GM21576 (cell line): ENCODE data around the gene FAM72B.
"Not testable (repeated sequence)": the region's sequence is repeated elsewhere in the genome, so short reads cannot be mapped to it uniquely, and the experiment has no call there.

ENCODE experiments used
- ATAC-seq: cut with Tn5 transposase; IDR thresholded peaks from one replicate; pipeline ENCODE4 v1.9.1; 2021; ENCODE audit warnings: mild to moderate bottlenecking, moderate library complexity; ENCODE audit not compliant: unreplicated experiment

FAM72B gene

DNA sequence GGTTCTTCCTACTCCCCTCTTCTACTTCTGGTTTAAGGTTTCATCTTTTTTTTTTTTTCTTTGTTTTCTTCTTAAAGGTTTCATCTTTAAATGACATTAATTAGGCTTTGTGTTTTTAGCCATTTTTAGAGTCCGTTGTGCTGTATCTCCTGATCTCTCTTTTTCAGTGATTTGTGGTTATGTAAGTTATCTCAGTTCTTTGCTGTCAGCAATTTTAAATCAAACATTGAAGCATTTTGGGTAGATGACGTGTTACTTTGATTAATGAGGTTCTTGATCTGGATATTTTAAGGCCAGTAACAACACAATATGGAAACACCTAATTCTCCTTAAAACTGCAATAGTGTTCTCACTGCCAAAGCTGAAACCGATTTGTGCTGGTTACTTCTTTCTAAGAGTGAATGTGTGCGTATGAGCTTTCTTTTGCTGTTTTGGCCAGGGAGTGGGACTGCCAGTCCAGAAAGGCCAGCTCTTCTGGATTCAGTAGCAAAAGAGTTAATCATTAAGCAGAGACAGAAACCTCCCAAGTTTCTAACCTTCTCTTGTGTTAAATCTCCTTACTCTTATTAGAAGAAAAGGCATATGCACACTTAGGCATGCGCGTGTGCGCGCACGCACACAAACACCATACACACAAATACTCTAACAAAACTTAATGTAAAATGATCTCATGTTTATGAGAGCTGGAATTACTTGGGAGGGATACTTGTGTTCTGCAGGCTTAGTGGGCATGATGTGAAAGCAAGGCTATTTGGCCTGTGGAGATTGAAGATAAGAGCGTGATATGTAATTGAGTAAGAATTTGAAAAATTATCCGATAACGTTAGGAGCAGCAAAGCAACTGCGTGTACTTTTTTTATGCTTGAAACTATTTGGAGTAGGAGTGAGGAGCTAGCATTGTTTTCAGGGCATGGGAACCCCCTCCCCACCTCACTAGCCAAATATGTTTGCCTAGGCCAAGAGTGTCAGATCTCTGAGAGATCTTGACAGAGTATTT, 17.1 kb upstream of the FAM72B start:
- ATAC-seq = not testable (repeated sequence)

DNA sequence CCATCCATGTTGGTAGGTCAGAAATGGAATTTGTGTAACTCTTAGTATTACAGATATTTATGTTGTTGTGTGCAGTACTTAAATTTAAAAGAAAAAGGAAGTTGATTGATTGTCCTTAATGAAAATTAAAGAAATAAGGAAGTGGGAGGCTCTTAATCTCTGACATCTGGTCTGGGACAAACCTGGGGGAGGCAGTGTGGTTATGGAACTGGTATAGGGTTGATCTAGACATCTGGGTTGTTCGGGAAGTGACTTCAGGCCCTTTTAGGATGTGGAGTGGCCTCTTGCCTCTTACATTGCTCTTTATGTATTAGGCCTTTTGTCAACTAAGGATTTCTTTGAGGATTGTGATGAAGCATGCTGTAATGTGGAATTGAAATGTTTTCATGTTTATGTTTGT, 16.1 kb upstream of the FAM72B start:
- not testable (repeated sequence) for ATAC-seq

DNA sequence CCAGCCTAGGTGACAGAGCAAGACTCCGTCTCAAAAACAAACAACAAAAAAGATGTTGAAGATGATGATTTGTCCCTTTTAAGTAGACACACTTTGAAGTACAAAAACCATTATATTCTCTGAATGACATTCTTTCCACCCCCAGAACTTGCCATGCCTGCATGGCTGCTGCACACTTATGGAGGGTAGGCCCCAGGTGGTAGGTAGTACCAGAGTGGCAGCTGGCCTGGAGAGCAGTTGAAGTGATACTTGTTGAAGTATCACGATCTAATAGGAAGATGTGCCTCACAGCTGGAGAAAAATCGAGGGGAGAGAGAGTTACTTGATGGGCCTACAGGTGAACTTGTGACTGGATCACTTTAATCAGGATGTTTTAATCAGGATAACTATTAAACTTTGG, 15.6 kb upstream of the FAM72B start:
- ATAC-seq = not testable (repeated sequence)

- not testable (repeated sequence) for ATAC-seq
Measured at GRCh38 chr1:121197095-121197882, 13.1 kb upstream of the FAM72B start.

DNA sequence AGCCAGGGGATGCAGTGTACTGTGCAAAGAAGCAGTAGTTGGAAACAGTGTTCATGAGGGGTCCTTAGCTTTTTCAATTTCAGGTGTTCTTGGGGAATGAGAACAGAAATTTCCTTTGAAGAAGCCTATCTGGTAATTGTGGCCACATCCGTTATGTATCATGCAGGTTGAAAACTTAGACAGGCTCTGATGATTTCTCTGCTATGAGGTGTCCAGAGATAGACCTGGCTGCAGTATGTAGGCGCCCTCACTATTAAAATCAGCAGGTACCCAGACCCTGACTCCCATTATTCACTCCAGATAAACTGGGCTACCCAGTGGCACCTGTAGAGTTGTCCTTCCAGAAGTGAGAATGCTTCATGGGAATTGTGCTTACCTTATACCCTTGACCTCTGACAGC, 8.4 kb upstream of the FAM72B start:
- not testable (repeated sequence) for ATAC-seq

DNA sequence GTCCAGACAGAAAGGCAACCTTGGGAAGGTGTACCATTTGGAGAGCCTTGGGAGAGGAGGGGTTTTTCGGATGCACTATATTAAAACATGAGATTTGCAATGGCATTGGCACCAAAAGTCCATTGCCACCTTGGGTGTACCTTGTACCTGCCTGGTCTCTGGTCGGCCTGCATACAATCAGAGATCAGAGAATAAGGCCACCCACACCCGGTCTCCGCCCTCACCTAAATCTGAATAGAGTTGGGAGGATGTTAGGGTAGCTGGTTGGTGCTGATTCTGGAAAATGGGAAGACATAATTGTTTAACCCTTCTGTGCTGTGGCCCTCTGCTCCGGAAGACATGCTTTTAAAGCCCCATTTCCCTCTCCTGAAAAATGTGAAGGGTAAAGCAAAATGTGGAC, 3.8 kb upstream of the FAM72B start:
- not testable (repeated sequence) for ATAC-seq

DNA sequence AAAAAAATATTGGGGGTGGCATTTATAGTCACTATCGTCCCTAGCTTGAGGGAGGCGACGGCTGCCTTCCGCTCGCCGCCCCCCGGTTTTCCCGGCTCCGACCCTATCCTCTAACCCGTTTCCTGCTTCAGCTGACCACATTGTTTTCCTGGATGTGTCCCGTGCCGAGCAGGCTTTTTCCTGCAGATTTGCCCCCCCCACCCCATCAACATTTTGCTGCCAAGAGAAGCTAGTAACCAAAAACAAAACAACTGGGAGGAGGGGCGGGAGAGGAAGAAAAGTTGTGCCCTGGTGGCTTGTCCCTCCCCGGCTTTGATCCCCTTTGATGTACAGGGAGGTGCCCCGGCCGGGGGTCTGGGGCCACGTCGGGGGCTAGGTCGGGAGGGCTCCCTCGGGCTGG, 2.1 kb upstream of the FAM72B start:
- not testable (repeated sequence) for ATAC-seq

DNA sequence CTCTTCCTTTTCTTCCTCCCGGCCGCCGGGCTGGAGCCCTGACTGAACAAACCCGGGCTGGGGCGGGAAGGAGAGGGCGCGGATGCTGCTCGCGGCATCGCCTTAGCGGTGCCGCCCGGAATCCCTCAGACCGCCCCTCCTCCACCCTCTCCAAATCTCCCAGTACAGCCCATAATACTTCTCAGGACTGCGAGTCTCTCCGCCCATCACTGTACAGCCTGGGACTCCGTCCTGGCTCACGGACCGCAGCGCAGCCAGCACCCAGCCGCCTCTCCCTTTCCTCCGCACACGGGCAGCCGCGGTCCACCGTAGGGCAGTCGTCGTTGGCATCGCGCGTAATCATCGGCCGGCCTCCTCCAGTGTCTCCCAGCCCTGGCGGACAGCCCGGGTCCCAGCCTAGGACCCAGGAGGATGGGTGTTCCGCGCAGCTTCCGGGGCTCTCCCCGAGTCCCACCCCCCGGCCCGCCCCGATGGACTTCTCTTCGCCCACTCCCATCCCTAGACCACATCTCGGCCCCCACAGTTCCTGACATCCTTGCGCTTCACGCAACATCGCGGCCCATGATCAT, 1.1 kb upstream of the FAM72B start:
- not testable (repeated sequence) for ATAC-seq

DNA sequence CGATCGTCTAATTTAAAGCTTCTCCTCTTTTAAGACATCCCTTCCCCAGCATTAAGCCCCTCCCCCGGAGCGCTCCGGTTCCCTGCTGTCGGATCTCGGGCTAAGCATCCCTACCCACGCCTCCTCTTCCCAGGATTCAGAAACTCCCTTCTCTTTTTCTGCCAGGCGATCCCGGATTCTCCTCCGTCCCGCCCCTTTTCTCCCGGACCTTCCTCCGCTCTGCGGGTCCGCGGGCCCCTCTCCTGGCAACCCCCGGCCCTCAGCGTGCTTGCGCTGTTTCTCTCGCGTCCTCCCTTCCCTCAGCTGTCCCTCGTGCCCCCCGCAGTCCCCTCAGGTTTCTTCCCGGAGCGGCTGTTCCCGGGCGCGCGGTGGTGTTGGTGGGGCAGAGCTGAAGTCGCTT, 273 bp downstream of the FAM72B start:
- not testable (repeated sequence) for ATAC-seq

DNA sequence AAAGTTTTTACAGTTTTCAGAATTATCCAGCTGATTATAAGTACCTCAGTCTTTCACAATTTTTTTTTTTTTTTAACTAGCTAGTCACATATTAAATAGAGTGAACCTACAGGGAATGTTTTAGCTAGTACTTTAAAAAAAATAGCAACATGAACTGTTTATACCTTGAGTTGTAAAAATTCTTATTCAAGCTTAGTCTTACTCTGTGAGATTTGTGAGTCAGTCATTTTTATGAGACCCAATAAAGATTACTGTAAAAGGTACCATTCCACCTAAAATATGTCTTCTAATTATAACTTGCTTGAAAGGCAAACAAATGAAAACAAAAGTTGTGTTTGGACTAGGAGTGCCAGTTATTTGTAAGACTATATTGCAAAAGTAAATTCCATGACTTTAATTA, 5.9 kb downstream of the FAM72B start:
- not testable (repeated sequence) for ATAC-seq

GRCh38 chr1:121176649-121177048, 7.5 kb downstream of the FAM72B start:
- ATAC-seq = not testable (repeated sequence)

DNA sequence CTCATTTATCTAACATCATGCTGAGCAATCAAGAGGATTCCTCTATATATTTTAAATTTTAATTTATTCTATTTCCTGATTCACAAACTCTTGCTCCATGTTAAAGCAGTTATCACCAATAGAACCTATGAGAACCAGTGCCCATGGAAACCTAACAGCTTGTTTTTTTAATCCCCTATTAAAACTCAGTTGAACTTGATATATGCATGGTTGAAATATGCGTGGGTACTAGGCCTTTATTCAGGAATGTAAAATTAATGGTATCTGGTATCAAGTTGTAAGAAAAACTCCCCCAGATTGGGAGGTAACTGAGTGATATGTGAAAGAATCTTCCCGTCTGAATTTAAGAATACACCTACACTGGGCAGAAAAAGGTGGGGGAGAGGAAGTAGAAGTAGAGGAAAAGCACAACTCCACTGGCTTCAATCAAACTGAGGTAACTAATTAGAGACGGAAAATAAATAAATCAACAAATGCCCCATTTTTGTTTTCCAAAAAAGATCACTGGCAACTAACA, 15.9 kb downstream of the FAM72B start:
- not testable (repeated sequence) for ATAC-seq

DNA sequence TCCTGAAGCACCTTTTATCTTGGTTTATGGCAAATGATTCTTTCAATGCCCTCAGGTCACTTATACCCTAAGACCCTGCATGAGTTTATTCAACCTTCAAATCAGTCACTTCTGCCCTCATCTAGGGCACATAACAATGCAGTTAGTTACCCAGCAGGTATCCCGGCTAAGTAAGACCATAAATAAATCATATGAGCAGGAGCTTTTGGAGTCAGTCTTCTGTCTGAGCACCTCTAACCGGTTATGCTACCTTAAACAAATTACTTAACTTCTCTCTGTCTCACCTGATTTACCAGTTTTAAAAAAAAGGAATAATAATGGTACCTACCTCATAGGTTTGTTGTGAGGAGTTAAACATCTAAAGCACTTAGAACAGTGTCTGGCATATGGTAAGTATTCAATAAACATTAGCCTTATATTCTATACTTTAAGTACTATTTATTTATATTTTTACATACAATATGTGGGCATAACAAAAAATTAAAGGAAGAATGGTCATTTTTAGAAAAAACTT, 16.9 kb downstream of the FAM72B start:
- ATAC-seq = not testable (repeated sequence)

DNA sequence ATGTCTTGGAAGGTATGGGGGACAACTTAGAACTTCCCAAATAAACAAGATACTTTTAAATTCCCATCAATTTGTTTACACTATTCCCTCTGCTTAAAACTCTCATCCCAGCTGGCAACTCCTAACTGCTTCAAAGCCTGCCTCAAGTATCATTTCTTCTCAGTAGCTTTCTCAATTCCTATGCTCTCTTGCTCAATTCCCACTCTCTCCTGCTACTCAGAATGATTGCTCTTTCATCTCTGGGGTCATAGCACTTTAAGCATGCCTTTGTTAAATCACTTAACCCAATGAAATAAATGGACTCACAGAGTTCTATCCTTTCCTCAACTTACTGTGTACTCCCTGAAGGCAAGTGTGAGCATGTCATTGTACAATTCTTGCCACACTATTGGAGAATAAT, 18.8 kb downstream of the FAM72B start:
- not testable (repeated sequence) for ATAC-seq

DNA sequence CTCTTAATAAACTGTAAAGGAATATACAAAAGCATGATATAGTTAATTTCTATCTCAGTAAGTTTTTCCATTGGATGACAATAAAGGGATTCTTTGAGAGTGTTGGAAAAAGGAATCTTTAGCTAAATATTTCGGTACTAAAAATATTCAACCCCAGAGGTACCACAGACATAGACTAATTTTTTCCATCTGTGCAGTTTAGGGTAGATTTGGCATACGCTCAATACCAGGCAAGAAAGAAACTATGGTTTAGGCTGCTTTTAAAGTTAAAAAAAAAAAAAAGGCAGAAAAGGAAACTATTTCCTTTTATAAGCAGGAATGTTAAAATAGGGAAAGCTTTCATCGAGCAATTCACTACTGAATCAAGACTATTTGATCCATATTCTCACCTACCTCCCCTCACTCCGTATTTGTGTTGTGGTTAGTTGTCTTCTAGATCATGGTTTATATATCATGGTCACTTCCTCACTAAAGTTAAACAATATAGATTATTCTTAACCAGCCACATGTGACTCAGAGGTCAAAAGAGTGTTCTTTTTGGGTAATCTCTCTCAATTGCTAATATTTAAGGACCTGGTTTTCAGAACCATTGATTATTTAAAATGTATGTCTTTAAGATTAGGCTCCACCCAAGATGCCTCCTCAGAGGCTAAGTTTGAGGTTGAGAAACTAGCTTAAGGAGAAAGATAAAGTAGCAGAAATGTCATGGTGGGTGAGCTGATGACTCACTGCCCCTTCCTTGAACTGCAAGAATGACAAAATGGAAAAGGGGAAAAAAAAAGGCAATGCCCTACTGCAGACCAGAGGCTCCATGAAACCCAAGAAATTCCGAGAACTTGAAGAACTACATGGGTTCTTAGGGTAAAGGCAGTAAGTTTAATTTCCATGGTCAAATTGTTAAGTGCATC, 20.0 kb downstream of the FAM72B start:
- not testable (repeated sequence) for ATAC-seq

GRCh38 chr1:121161199-121161901, 22.8 kb downstream of the FAM72B start:
- ATAC-seq = not testable (repeated sequence)

- ATAC-seq = not testable (repeated sequence)
Measured at GRCh38 chr1:121160118-121160517, 24.0 kb downstream of the FAM72B start.

- not testable (repeated sequence) for ATAC-seq
Measured at GRCh38 chr1:121157609-121158008, 26.5 kb downstream of the FAM72B start.
